SK-N-MC (cell line): ENCODE measurements around the gene TMEM244.

Experiments used
- EZH2 ChIP-seq: fragments of 200-600 bp; sonication (generic); IDR thresholded peaks from one replicate; pipeline ENCODE4 v1.6.1; 2017; ENCODE audit warnings: antibody characterized with exemption
- FOXP2 ChIP-seq: optimal IDR thresholded peaks from 2 replicates; pipeline ENCODE3; 2011; ENCODE audit warnings: mild to moderate bottlenecking, moderate library complexity; ENCODE audit not compliant: insufficient read depth; ENCODE audit errors: extremely low read length, control extremely low read depth
- POLR2AphosphoS5 ChIP-seq: IDR thresholded peaks from 2 replicates; pipeline ENCODE4 v1.6.1; 2012; ENCODE audit warnings: mild to moderate bottlenecking, low read depth, low read length, borderline replicate concordance

DNA sequence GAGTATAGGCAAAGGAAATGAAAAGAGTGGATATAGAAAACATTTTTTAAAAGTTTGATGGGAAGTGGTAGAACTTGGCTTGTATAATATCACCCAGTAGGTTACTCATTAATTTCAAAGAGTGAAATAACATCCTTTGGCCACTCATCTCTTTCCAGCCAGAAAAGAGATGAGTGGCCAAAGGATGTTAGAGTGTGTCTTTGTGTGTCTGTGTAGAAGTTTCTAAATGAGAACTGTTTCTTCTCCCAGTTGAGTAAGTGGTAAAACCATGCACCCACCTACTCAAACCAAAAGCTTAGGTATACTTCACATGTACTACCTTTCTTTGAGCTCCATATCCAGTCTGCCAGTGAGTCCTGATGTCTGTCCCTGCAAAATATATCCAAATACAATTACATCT, 47.7 kb upstream of the TMEM244 start:
- TF ChIP-seq POLR2AphosphoS5, result no peak
- no peak for TF ChIP-seq EZH2
- no peak for TF ChIP-seq FOXP2
